Esophagus squamous epithelium (tissue), 4 donors: ENCODE results near the gene SIGLEC15.

ENCODE experiments used
- CTCF ChIP-seq, 6 experiments: fragments of 450-650 bp in 4 of 6; fragments of 200-600 bp in 2 of 6; sonication (generic) in 2 of 6; IDR thresholded peaks; one replicate each; pipeline ENCODE4 v1.5.1; 2016 to 2019; ENCODE audit warnings: antibody characterized with exemption in 6 of 6, mild to moderate bottlenecking in 4 of 6, moderate library complexity in 4 of 6
- POLR2A ChIP-seq, 4 donors: fragments of 450-650 bp; IDR thresholded peaks; one replicate each; pipeline ENCODE4 v1.6.1; 2017; ENCODE audit warnings: antibody characterized with exemption in 4 of 4, mild to moderate bottlenecking in 4 of 4, moderate library complexity in 3 of 4

GRCh38 chr18:45852631-45853030, 27.2 kb downstream of the SIGLEC15 start:
- no peak for TF ChIP-seq POLR2A (IDR thresholded peaks at IDR 0.05)
- no peak for TF ChIP-seq CTCF (IDR thresholded peaks at IDR 0.05)
